Esophagus muscularis mucosa (tissue), 3 donors: Measurements from ENCODE around the gene RGMA.

Experiments used
- POLR2A ChIP-seq: fragments of 450-650 bp; IDR thresholded peaks from one replicate; pipeline ENCODE4 v1.6.1; 2017; ENCODE audit warnings: antibody characterized with exemption, moderate library complexity, mild to moderate bottlenecking, low read depth
- POLR2AphosphoS5 ChIP-seq, 2 donors: sonication (generic); formaldehyde crosslinking; IDR thresholded peaks; one replicate each; pipeline ENCODE4 v1.6.1; 2017; ENCODE audit warnings: antibody characterized with exemption in 2 of 2
- TF ChIP-seq, protein P1 (sequence below), 3 experiments: fragments of 200-600 bp in 2 of 3; fragments of 450-650 bp in 1 of 3; sonication (generic) in 2 of 3; IDR thresholded peaks; one replicate each; pipeline ENCODE4 v1.5.1; 2017 to 2019; ENCODE audit warnings: antibody characterized with exemption in 3 of 3, mild to moderate bottlenecking in 2 of 3, moderate library complexity in 1 of 3

DNA sequence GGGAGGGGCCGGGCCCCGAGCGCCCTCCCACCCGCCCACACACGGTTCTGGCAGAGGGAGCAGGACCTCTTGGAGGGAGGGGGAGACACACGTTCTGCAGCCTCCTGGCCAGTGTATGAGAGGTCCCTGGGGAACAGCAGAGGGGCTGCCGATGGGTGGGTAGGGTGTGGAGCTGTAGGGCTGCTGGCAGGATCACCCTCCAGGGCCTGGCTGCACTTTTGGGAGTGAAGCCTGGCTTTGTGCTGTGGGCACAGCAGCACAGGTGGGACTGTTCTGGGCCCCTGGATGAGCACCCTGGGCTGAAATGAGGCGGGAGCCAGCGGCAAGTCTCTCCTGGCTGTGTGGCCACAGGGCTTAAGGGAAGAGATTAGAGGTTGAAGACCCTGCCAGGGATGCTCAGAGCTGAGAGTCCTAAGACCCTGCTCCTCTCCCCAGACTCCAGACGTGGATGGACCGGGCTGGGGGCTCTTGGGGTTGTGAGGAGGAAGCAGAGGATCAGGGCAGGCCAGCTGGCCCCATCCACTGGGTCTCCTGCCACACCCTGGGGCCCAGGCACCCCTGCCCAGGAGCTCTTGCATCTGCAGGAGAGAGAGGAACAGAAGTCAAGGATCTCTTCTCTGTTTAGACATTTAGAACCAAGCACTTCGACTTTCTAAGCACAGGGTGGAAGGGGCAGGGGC, 45.2 kb downstream of the RGMA start:
- TF ChIP-seq POLR2A: no peak
- TF ChIP-seq, protein P1, sequence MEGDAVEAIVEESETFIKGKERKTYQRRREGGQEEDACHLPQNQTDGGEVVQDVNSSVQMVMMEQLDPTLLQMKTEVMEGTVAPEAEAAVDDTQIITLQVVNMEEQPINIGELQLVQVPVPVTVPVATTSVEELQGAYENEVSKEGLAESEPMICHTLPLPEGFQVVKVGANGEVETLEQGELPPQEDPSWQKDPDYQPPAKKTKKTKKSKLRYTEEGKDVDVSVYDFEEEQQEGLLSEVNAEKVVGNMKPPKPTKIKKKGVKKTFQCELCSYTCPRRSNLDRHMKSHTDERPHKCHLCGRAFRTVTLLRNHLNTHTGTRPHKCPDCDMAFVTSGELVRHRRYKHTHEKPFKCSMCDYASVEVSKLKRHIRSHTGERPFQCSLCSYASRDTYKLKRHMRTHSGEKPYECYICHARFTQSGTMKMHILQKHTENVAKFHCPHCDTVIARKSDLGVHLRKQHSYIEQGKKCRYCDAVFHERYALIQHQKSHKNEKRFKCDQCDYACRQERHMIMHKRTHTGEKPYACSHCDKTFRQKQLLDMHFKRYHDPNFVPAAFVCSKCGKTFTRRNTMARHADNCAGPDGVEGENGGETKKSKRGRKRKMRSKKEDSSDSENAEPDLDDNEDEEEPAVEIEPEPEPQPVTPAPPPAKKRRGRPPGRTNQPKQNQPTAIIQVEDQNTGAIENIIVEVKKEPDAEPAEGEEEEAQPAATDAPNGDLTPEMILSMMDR (IDR thresholded peaks at IDR 0.05): no peak
- TF ChIP-seq POLR2AphosphoS5 (IDR thresholded peaks at IDR 0.05): no peak
